A673 (cell line): ENCODE results near the gene TPO.

Experiments used
- EZH2 ChIP-seq: fragments of 200-600 bp; sonication (generic); IDR thresholded peaks from 2 replicates; pipeline ENCODE4 v1.6.1; 2017; ENCODE audit warnings: borderline replicate concordance, low read depth, mild to moderate bottlenecking, mixed read lengths, antibody characterized with exemption, low read length; ENCODE audit not compliant: poor library complexity, severe bottlenecking
- TF ChIP-seq, protein P1 (sequence below): fragments of 300-800, 200-600 bp; sonication (generic); conservative IDR thresholded peaks from 2 replicates; pipeline ENCODE4 v1.5.1; 2017; ENCODE audit warnings: low read depth, mild to moderate bottlenecking, antibody characterized with exemption, low read length, moderate library complexity, mixed read lengths

DNA sequence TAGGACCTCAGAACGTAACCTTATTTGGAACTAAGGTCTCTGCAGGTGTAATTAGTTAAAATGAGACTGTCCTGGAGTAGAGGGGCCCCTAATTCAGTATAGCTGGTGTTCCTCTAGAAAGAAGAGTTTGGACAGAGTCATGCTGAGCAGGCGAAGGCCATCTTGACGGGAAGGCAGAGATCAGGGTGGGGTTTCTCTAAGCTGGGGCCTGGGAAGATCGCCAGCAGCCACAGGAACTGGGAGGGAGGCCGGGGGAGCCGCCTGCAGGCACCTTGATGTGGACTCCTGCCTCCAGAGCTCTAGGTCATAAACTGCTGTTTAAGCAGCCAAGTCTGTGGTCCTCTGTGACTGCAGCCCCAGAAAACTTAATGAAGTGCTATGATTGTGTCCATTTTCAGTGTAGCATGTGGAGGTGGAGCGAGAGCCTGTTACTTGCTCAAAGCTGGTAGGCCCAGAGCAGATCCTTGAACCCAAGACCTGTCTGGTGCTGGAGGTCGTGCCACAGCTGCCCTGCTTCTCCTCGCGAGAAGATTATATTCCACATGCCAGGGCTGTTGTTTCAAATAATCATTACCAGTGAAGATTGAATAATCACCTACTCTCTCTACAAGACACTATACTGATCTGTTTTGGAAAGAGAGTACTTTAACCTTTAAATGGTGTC lies 105.7 kb downstream of the TPO start:
- TF ChIP-seq EZH2, result no peak
- TF ChIP-seq, protein P1, sequence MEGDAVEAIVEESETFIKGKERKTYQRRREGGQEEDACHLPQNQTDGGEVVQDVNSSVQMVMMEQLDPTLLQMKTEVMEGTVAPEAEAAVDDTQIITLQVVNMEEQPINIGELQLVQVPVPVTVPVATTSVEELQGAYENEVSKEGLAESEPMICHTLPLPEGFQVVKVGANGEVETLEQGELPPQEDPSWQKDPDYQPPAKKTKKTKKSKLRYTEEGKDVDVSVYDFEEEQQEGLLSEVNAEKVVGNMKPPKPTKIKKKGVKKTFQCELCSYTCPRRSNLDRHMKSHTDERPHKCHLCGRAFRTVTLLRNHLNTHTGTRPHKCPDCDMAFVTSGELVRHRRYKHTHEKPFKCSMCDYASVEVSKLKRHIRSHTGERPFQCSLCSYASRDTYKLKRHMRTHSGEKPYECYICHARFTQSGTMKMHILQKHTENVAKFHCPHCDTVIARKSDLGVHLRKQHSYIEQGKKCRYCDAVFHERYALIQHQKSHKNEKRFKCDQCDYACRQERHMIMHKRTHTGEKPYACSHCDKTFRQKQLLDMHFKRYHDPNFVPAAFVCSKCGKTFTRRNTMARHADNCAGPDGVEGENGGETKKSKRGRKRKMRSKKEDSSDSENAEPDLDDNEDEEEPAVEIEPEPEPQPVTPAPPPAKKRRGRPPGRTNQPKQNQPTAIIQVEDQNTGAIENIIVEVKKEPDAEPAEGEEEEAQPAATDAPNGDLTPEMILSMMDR, result no peak
